Common myeloid progenitor, CD34-positive (primary cell): ENCODE measurements around the gene IGF2BP2.

Experiments
- CTCF ChIA-PET: fragments of 350-600 bp; sonication (Branson Sonifier 250); formaldehyde crosslinking; loops from one replicate; lab custom pipeline; 2021; ENCODE audit warnings: antibody characterized with exemption; lab: Charles Lee
- POLR2A ChIA-PET: fragments of 350-600 bp; sonication (Branson Sonifier 250); formaldehyde crosslinking; loops from one replicate; lab custom pipeline; 2021; ENCODE audit warnings: antibody characterized with exemption; lab: Charles Lee
- DNase-seq, 3 donors: peaks; one replicate each; pipeline versions ENCODE4 v3.0.0 to v3.0.0-alpha.2; 2013
- H3K27ac ChIP-seq, 2 experiments: 1 replicate in 1 of 2; 2 replicates in 1 of 2; pipeline ENCODE4 v1.7.0; 2013; ENCODE audit warnings: inconsistent platforms in 2 of 2, low read length in 2 of 2, mild to moderate bottlenecking in 2 of 2, low read depth in 1 of 2, moderate library complexity in 1 of 2; ENCODE audit not compliant: severe bottlenecking in 2 of 2, insufficient read depth in 1 of 2, poor library complexity in 1 of 2
- H3K27me3 ChIP-seq, 5 experiments: replicated peaks in 2 of 5; 1 replicate in 3 of 5; 2 replicates in 2 of 5; pipeline versions ENCODE4 v1.6.1 to v1.7.0; 2013; ENCODE audit warnings: low read length in 4 of 5, mild to moderate bottlenecking in 2 of 5, moderate library complexity in 2 of 5, inconsistent platforms in 1 of 5; ENCODE audit not compliant: insufficient read depth in 5 of 5, control insufficient read depth in 4 of 5
- H3K36me3 ChIP-seq, 4 experiments: 1 replicate in 2 of 4; 2 replicates in 2 of 4; pipeline versions ENCODE4 v1.6.1 to v1.7.0; 2013; ENCODE audit warnings: low read length in 3 of 4, control low read depth in 1 of 4, mild to moderate bottlenecking in 1 of 4; ENCODE audit not compliant: control insufficient read depth in 4 of 4, insufficient read depth in 4 of 4
- H3K4me1 ChIP-seq, 4 experiments: 1 replicate in 3 of 4; 2 replicates in 1 of 4; pipeline versions ENCODE4 v1.6.1 to v1.7.1; 2013; ENCODE audit warnings: low read length in 3 of 4, mild to moderate bottlenecking in 3 of 4, control low read depth in 1 of 4, inconsistent platforms in 1 of 4, moderate library complexity in 1 of 4; ENCODE audit not compliant: control insufficient read depth in 4 of 4, insufficient read depth in 4 of 4; ENCODE audit errors: control extremely low read depth in 1 of 4
- H3K4me3 ChIP-seq, 7 experiments: 1 replicate in 4 of 7; 2 replicates in 3 of 7; pipeline versions ENCODE4 v1.5.1 to v1.7.0; 2013; ENCODE audit warnings: mild to moderate bottlenecking in 7 of 7, low read length in 6 of 7, moderate library complexity in 6 of 7, inconsistent platforms in 2 of 7, low read depth in 2 of 7, control low read depth in 1 of 7; ENCODE audit not compliant: insufficient read depth in 4 of 7, control insufficient read depth in 1 of 7; ENCODE audit errors: extremely low read depth in 1 of 7
- H3K9me3 ChIP-seq, 5 experiments: 1 replicate in 4 of 5; 2 replicates in 1 of 5; pipeline versions ENCODE4 v1.6.1 to v1.7.1; 2013; ENCODE audit warnings: low read length in 4 of 5, mild to moderate bottlenecking in 2 of 5, inconsistent platforms in 1 of 5, low read depth in 1 of 5, moderate library complexity in 1 of 5; ENCODE audit not compliant: control insufficient read depth in 4 of 5, insufficient read depth in 2 of 5; ENCODE audit errors: control extremely low read depth in 1 of 5
- WGBS: methylation state at CpG from one replicate; pipeline ENCODE4 v1.1.5; 2013; ENCODE audit not compliant: insufficient coverage; 5-methylcytosine and 5-hydroxymethylcytosine counted together

IGF2BP2 gene

GRCh38 chr3:185656321-185656840 is 168.5 kb downstream of the IGF2BP2 start:
- H3K4me3 ChIP-seq, result no peak overlapping the region
- no peak overlapping the region for H3K27ac ChIP-seq
- CTCF ChIA-PET, result interaction anchor here (0.8 to 1.2 kb wide), 4 partner anchors 17 to 279 kb away, joined by 3 to 4 read pairs (median 3); no protein-coding TSS in a partner anchor
- peaks cover 2 to 76% (median 57%) of the 10 kb centered on the region in 4 experiments for H3K36me3 ChIP-seq
- POLR2A ChIA-PET, result no interaction called here
- H3K27me3 ChIP-seq, result no peaks in the 10 kb centered on the region
- peaks cover 0 to 4% (median 0%) of the 10 kb centered on the region in 4 experiments for H3K4me1 ChIP-seq
- DNase-seq, result no peak
- 93% methylated on average over 8 of the region's 8 CpGs for WGBS
- no peaks in the 10 kb centered on the region for H3K9me3 ChIP-seq

DNA sequence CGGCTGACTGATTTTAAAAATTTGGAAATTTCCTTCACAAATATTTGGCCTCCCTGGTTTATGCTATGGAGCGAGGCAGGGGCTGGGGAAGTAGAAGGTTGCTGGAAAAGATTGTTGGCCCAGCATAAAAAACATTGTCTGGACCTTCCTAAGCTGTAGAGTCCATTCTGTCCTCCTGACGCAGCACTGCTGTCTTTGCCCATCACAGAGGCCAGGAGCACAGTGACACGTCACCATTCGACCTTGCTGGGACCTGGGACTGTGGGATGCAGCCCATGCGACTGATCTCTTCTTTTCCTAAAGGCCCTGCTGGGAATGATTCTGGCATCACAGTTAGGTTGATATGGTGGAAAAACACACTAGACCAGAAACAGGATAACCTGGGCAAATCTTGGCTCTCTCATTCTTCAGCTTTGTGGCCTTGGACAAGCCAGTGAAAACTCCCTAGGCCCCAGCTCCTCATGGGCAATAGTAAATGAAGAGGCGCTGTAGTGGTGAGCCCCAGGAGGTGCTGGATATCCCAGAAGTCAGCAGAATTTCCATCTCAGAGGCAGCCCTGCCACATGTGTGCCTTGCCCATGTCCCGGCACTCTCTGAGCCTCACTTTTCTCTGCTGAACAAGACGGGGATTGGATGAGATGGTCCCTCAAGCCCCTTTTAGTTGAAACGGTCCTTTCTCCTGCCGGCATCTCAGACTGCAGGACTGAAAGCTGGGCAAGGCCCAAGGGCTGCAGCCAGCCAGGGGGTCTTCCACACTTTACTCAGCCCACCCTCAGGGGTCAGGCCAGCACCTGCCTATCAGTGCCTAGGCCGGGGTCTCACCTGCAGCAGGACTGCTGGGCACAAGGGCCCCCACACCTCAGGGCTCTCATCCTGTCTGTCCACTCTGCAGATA is 169.2 kb downstream of the IGF2BP2 start:
- CTCF ChIA-PET, result interaction anchor here (0.9 to 1.2 kb wide), 2 partner anchors 112 to 280 kb away, joined by 3 to 4 read pairs; no protein-coding TSS in a partner anchor
- DNase-seq, result no peak
- WGBS, result 94% methylated on average over 10 of the region's 12 CpGs
- POLR2A ChIA-PET, result no interaction called here
- no peak overlapping the region for H3K27ac ChIP-seq
- no peak overlapping the region for H3K4me3 ChIP-seq
- peaks cover 0 to 4% (median 0%) of the 10 kb centered on the region in 4 experiments for H3K4me1 ChIP-seq
- H3K27me3 ChIP-seq, result no peaks in the 10 kb centered on the region
- H3K36me3 ChIP-seq, result peaks cover 4 to 77% (median 60%) of the 10 kb centered on the region in 4 experiments
- H3K9me3 ChIP-seq, result no peaks in the 10 kb centered on the region

- Histone ChIP-seq H3K9me3 (no peaks in the 10 kb centered on the region), H3K27me3 (no peaks in the 10 kb centered on the region), H3K36me3 (peaks cover 4 to 74% (median 59%) of the 10 kb centered on the region in 4 experiments), H3K27ac (no peak overlapping the region), H3K4me1 (no peaks in the 10 kb centered on the region), H3K4me3 (no peak overlapping the region)
- WGBS, result 100% methylated on average over 2 of the region's 2 CpGs
- ChIA-PET POLR2A (no interaction called here), CTCF (interaction anchor here (1.0 kb wide), 1 partner anchor 266 kb away, joined by 3 read pairs; no protein-coding TSS in a partner anchor)
- DNase-seq, result no peak
Observed at GRCh38 chr3:185654758-185655145, 170.1 kb downstream of the IGF2BP2 start.

- H3K9me3 ChIP-seq, result no peaks in the 10 kb centered on the region
- no peak for DNase-seq
- WGBS, result 98% methylated on average over 12 of the region's 12 CpGs
- CTCF ChIA-PET, result interaction anchor here (0.8 to 1.0 kb wide), 3 partner anchors 11 to 267 kb away, joined by 3 read pairs; no protein-coding TSS in a partner anchor
- H3K27me3 ChIP-seq, result no peaks in the 10 kb centered on the region
- no peaks in the 10 kb centered on the region for H3K4me1 ChIP-seq
- H3K4me3 ChIP-seq, result no peak overlapping the region
- no peak overlapping the region for H3K27ac ChIP-seq
- H3K36me3 ChIP-seq, result peaks cover 4 to 79% (median 64%) of the 10 kb centered on the region in 4 experiments
- POLR2A ChIA-PET, result no interaction called here
Observed at GRCh38 chr3:185653949-185654757, 170.7 kb downstream of the IGF2BP2 start.

DNA sequence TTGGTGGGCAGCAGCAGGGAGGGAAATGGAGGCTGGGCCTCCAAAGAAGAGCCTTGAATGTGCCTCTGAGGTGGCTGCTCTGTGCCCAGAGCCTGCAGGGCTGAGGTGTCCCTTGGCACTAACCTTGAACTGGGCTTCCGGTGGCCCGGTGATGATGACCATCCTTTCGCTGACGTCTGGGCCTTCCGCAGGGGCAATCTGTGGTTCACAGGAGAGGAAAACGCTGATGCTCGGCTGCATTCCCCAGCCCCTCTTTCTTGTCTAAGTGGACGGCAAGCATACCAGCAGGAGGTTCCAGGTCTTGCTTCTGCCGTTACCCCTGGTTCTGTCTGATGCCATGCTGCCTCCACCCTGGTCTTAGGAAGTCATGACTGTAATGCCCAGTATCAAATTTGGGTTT is 172.9 kb downstream of the IGF2BP2 start:
- ChIA-PET CTCF (interaction anchor here (1.2 to 3.2 kb wide), 3 partner anchors 9 to 116 kb away, joined by 3 to 16 read pairs (median 4); no protein-coding TSS in a partner anchor), POLR2A (no interaction called here)
- H3K36me3 ChIP-seq, result peaks cover 4 to 72% (median 62%) of the 10 kb centered on the region in 4 experiments
- no peak overlapping the region for H3K27ac ChIP-seq
- no peak for DNase-seq
- peaks cover 0 to 3% (median under 1%) of the 10 kb centered on the region in 4 experiments for H3K4me1 ChIP-seq
- H3K4me3 ChIP-seq, result no peak overlapping the region
- H3K9me3 ChIP-seq, result no peaks in the 10 kb centered on the region
- no peaks in the 10 kb centered on the region for H3K27me3 ChIP-seq
- WGBS, result 98% methylated on average over 9 of the region's 9 CpGs

DNA sequence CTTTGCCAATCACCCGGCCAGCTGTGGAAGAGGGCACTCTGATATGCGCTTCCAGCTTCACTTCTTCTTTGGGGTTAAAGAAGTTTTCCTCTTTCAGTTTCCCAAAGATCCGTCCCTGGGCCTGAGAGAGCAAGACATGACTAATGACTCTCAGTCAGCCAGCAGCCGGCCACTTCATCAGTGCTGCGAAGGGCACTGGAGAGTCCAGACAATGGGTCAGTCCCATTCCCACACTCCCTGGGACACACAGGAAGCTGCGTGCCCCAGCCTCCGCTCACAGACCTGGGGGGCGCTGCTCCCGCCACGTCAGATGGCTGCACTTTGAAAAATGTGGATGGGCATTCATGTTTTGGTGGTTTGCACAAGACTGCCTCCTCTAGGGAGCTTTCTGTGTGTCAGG is 175.4 kb downstream of the IGF2BP2 start:
- ChIA-PET POLR2A (no interaction called here), CTCF (interaction anchor here (3.2 kb wide), 1 partner anchor 12 kb away, joined by 16 read pairs; no protein-coding TSS in a partner anchor)
- 95% methylated on average over 8 of the region's 10 CpGs for WGBS
- Histone ChIP-seq H3K27me3 (no peaks in the 10 kb centered on the region), H3K4me3 (no peak overlapping the region), H3K9me3 (no peaks in the 10 kb centered on the region), H3K36me3 (peaks cover 6 to 71% (median 53%) of the 10 kb centered on the region in 4 experiments), H3K27ac (no peak overlapping the region), H3K4me1 (peaks cover 0 to 3% (median under 1%) of the 10 kb centered on the region in 4 experiments)
- no peak for DNase-seq
